GM23338 (cell line): ENCODE measurements around the gene NR0B2. TPM values are rescaled to one million over a fixed set of nuclear protein-coding genes. Genes with fewer than 3 reads are reported as not detected.

Experiments
- ATAC-seq: fragments of 200-7000 bp; cut with Tn5 transposase; 3 replicates; pipeline ENCODE4 v1.9.1; 2020
- DNase-seq: peaks from one replicate; pipeline ENCODE4 v3.0.0-alpha.2; 2015; ENCODE audit warnings: low spot score
- H2AFZ ChIP-seq: fragments of 200-600 bp; sonication (generic); 2 replicates; pipeline ENCODE4 v1.8.0; 2016; ENCODE audit warnings: antibody characterized with exemption, mild to moderate bottlenecking, moderate library complexity
- H3F3A ChIP-seq: fragments of 200-600 bp; sonication (generic); replicated peaks from 2 replicates; pipeline ENCODE4 v1.8.0; 2017; ENCODE audit warnings: antibody characterized with exemption, mixed run types, low read depth
- H3K27ac ChIP-seq: fragments of 200-600 bp; sonication (generic); 2 replicates; pipeline ENCODE4 v1.6.1; 2016; ENCODE audit warnings: low read depth
- H3K27me3 ChIP-seq: fragments of 200-600 bp; sonication (generic); 2 replicates; pipeline ENCODE4 v1.8.0; 2016; ENCODE audit warnings: mild to moderate bottlenecking, mixed run types, moderate library complexity; ENCODE audit not compliant: insufficient read depth
- H3K36me3 ChIP-seq: fragments of 200-600 bp; sonication (generic); 2 replicates; pipeline ENCODE4 v1.8.0; 2016; ENCODE audit warnings: mild to moderate bottlenecking; ENCODE audit not compliant: insufficient read depth
- H3K4me1 ChIP-seq: fragments of 200-600 bp; sonication (generic); 2 replicates; pipeline ENCODE4 v1.8.0; 2016; ENCODE audit warnings: mild to moderate bottlenecking, moderate library complexity; ENCODE audit not compliant: insufficient read depth
- H3K4me2 ChIP-seq: fragments of 200-600 bp; sonication (generic); 2 replicates; pipeline ENCODE4 v1.7.1; 2017; ENCODE audit warnings: mixed run types
- H3K4me3 ChIP-seq: fragments of 200-600 bp; sonication (generic); 2 replicates; pipeline ENCODE4 v1.6.1; 2016; ENCODE audit warnings: mixed run types
- H3K79me2 ChIP-seq: fragments of 200-600 bp; sonication (generic); replicated peaks from 2 replicates; pipeline ENCODE4 v1.8.0; 2017; ENCODE audit warnings: mild to moderate bottlenecking; ENCODE audit not compliant: insufficient read depth
- H3K9me2 ChIP-seq: fragments of 200-600 bp; sonication (generic); 2 replicates; pipeline ENCODE4 v1.8.0; 2017; ENCODE audit not compliant: insufficient read depth
- H4K20me1 ChIP-seq: fragments of 200-600 bp; sonication (generic); replicated peaks from 2 replicates; pipeline ENCODE4 v1.8.0; 2017; ENCODE audit warnings: mild to moderate bottlenecking; ENCODE audit not compliant: insufficient read depth
- H3K27ac Mint-ChIP-seq: 2 replicates; pipeline ENCODE4 v1.8.0; 2020; ENCODE audit warnings: inconsistent platforms, mild to moderate bottlenecking, moderate library complexity, mixed read lengths
- H3K27me3 Mint-ChIP-seq: 3 replicates; pipeline ENCODE4 v1.8.0; 2022; ENCODE audit warnings: low read depth, mild to moderate bottlenecking, moderate library complexity, mixed read lengths, inconsistent platforms; ENCODE audit not compliant: insufficient read depth, poor library complexity
- H3K36me3 Mint-ChIP-seq: 3 replicates; pipeline ENCODE4 v1.8.0; 2021; ENCODE audit warnings: low read depth, mild to moderate bottlenecking, inconsistent platforms, moderate library complexity, mixed read lengths
- H3K4me1 Mint-ChIP-seq: 3 replicates; pipeline ENCODE4 v1.8.0; 2020; ENCODE audit warnings: mild to moderate bottlenecking, inconsistent platforms, mixed read lengths
- H3K4me3 Mint-ChIP-seq: 3 replicates; pipeline ENCODE4 v1.8.0; 2021; ENCODE audit warnings: moderate library complexity, mild to moderate bottlenecking, inconsistent platforms, mixed read lengths
- H3K9me3 Mint-ChIP-seq: 3 replicates; pipeline ENCODE4 v1.8.0; 2020; ENCODE audit warnings: moderate library complexity, mild to moderate bottlenecking, inconsistent platforms, mixed read lengths
- ETS1 ChIP-seq: IDR thresholded peaks from 2 replicates; pipeline ENCODE4 v1.6.1; 2016; ENCODE audit warnings: antibody characterized with exemption
- EZH2 ChIP-seq: fragments of 200-600 bp; sonication (generic); IDR thresholded peaks from one replicate; pipeline ENCODE4 v1.8.0; 2017; ENCODE audit warnings: antibody characterized with exemption, mild to moderate bottlenecking, low read depth; ENCODE audit not compliant: unreplicated experiment
- POLR2AphosphoS5 ChIP-seq: IDR thresholded peaks from 2 replicates; pipeline ENCODE4 v1.6.1; 2016; ENCODE audit warnings: antibody characterized with exemption, low read depth
- REST ChIP-seq: IDR thresholded peaks from one replicate; pipeline ENCODE4 v1.6.1; 2018; ENCODE audit warnings: antibody characterized with exemption; ENCODE audit not compliant: unreplicated experiment
- ZNF114 ChIP-seq: fragments of 250-450 bp; sonication (Bioruptor Pico); IDR thresholded peaks from 2 replicates; pipeline ENCODE4 v1.5.0; 2020; ENCODE audit warnings: mild to moderate bottlenecking, moderate library complexity
- ZNF331 ChIP-seq: fragments of 250-450 bp; sonication (Bioruptor Pico); IDR thresholded peaks from 2 replicates; pipeline ENCODE4 v1.5.0; 2020; ENCODE audit warnings: low read depth, mild to moderate bottlenecking, moderate library complexity
- ZNF462 ChIP-seq: fragments of 250-450 bp; sonication (Bioruptor Pico); IDR thresholded peaks from 2 replicates; pipeline ENCODE4 v1.5.0; 2020; ENCODE audit warnings: mild to moderate bottlenecking, moderate library complexity
- polyA plus RNA-seq: library from polyadenylated mRNA; unstranded; fragments of >200 nt; fragmentation: Nextera tagmentation; extraction: Ambion mirVana; gene quantifications from 2 replicates; pipeline ENCODE4 v1.2.1, GENCODE V29; 2016
- total RNA-seq: library from RNA; depleted of rRNA; stranded (reverse); fragments of >200 nt; shearing (Covaris generic); gene quantifications from 2 replicates; pipeline ENCODE4 v1.2.3, GENCODE V29; 2014
- TF ChIP-seq, protein P1 (sequence below), 2 experiments: fragments of 200-600 bp in 1 of 2; sonication (generic) in 1 of 2; conservative IDR thresholded peaks; 2 replicates each; pipeline versions ENCODE4 v1.5.1 to v1.6.1; 2016 to 2017; ENCODE audit warnings: antibody characterized with exemption in 2 of 2, low read depth in 2 of 2, mild to moderate bottlenecking in 2 of 2, moderate library complexity in 1 of 2

The NR0B2 gene
- total and polyA plus RNA-seq, 2 experiments from 2014 or later, result 0.18 TPM; not detected in 1

DNA sequence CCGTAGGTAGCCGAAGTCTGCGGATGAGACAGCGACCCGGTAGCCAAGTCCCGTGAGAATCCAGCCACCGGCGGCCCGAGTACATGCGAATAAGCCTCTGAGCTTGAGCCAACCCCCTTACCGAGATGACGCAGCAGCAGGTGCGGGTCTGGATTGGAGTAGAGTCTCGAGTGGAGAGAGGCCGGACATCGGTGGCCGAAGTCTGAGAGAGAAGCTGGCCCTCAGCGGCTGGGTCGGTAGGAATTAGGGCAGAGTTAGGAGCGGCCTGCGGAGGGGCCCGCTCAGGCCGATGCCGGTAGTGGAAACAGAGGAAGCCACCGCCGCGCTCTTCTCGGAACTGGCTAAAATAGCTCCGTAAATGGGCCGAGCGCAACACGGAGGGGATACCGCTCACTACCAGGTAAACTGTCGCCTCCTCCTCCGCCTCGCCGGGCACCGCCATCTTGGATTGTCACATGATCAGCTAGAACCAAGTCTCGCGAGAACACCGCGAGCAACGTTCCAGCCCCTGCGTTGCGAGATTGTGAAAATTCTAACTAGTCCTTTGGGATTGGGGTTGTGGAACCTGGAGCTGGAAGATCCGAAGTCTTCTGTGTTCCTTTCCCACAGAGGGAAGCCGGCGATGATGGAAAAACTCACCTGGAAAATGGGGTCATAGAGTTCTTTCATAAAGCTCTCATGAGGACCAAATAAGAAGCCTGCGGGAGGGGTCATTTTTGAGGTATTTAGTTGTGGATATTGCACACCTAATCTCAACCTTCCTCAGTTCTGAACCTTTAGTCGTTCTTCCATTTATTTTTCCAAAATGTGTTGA, 13.6 kb downstream of the NR0B2 start, which contains the start of gene GPATCH3 (continued):
- TF ChIP-seq ETS1, result peak; percentile 32; the same call in 1 of the 2 replicates
- TF ChIP-seq, protein P1, sequence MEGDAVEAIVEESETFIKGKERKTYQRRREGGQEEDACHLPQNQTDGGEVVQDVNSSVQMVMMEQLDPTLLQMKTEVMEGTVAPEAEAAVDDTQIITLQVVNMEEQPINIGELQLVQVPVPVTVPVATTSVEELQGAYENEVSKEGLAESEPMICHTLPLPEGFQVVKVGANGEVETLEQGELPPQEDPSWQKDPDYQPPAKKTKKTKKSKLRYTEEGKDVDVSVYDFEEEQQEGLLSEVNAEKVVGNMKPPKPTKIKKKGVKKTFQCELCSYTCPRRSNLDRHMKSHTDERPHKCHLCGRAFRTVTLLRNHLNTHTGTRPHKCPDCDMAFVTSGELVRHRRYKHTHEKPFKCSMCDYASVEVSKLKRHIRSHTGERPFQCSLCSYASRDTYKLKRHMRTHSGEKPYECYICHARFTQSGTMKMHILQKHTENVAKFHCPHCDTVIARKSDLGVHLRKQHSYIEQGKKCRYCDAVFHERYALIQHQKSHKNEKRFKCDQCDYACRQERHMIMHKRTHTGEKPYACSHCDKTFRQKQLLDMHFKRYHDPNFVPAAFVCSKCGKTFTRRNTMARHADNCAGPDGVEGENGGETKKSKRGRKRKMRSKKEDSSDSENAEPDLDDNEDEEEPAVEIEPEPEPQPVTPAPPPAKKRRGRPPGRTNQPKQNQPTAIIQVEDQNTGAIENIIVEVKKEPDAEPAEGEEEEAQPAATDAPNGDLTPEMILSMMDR (conservative IDR thresholded peaks at IDR 0.05; ENCODE audit: low read depth in 2 of 2), result no peak
- TF ChIP-seq ZNF114 (CRISPR knock-in tag), result no peak

GRCh38 chr1:26897351-26897750, 16.4 kb downstream of the NR0B2 start:
- H4K20me1 ChIP-seq, result no peaks in the 10 kb centered on the region; the same call in 1 of the 2 replicates
- DNase-seq (no peak), ATAC-seq (no peak)
- H3F3A ChIP-seq, result 0 out of 2 replicates have a peak, but pooled peaks cover 5% of the 10 kb centered on the region
- H3K36me3 ChIP-seq, result peaks cover 13% of the 10 kb centered on the region
- H3K4me2 ChIP-seq, result no peak overlapping the region
- H3K79me2 ChIP-seq, result peaks cover 27% of the 10 kb centered on the region
- H3K27ac ChIP-seq, result no peak overlapping the region
- no peaks in the 10 kb centered on the region for H3K27me3 ChIP-seq
- H3K4me1 ChIP-seq, result peaks cover 7% of the 10 kb centered on the region
- Mint-ChIP-seq H3K36me3 (peaks cover 35% of the 10 kb centered on the region), H3K27me3 (peaks cover 5% of the 10 kb centered on the region), H3K27ac (no peak overlapping the region), H3K9me3 (no peaks in the 10 kb centered on the region), H3K4me1 (peaks cover 8% of the 10 kb centered on the region), H3K4me3 (no peak overlapping the region)
- H3K4me3 ChIP-seq, result no peak overlapping the region
- H2AFZ ChIP-seq, result no peak overlapping the region
- TF ChIP-seq POLR2AphosphoS5 (no peak), ZNF114 (CRISPR knock-in tag) (no peak), ZNF331 (CRISPR knock-in tag) (no peak), ZNF462 (CRISPR knock-in tag) (no peak), REST (no peak), EZH2 (no peak)
- TF ChIP-seq, protein P1 (conservative IDR thresholded peaks at IDR 0.05; ENCODE audit: low read depth in 2 of 2), result no peak
- H3K9me2 ChIP-seq, result no peaks in the 10 kb centered on the region
